Activated CD8-positive, alpha-beta memory T cell treated with anti-CD3 and anti-CD28 coated beads, Interleukin-2, amount 10 ng/mL, durations not matched to agents 7 days and 5 days (primary cell): Measurements from ENCODE around the gene ITPR1. TPM values are rescaled to one million over a fixed set of nuclear protein-coding genes. Genes with fewer than 3 reads are reported as not detected.

Experiments
- ATAC-seq: fragments of 150-1000 bp; cut with Tn5 transposase; one replicate; pipeline ENCODE4 v1.10.0; 2021; ENCODE audit warnings: moderate library complexity
- CTCF ChIA-PET: fragments of 350-600 bp; sonication (Branson Sonifier 250); formaldehyde crosslinking; loops from one replicate; lab custom pipeline; 2021; ENCODE audit warnings: antibody characterized with exemption; lab: Charles Lee
- DNase-seq: peaks from one replicate; pipeline ENCODE4 v3.0.0-alpha.2; 2020
- H3K27ac Mint-ChIP-seq: one replicate; pipeline ENCODE4 v1.8.0; 2021; ENCODE audit warnings: mild to moderate bottlenecking, mixed read lengths
- H3K27me3 Mint-ChIP-seq: one replicate; pipeline ENCODE4 v1.8.0; 2021; ENCODE audit warnings: mixed read lengths
- H3K36me3 Mint-ChIP-seq: one replicate; pipeline ENCODE4 v1.8.0; 2021; ENCODE audit warnings: mild to moderate bottlenecking, mixed read lengths
- H3K4me1 Mint-ChIP-seq: one replicate; pipeline ENCODE4 v1.8.0; 2021; ENCODE audit warnings: mixed read lengths
- H3K4me3 Mint-ChIP-seq: one replicate; pipeline ENCODE4 v1.8.0; 2021; ENCODE audit warnings: mild to moderate bottlenecking, moderate library complexity, mixed read lengths
- H3K9me3 Mint-ChIP-seq: one replicate; pipeline ENCODE4 v1.8.0; 2022; ENCODE audit warnings: low read depth, mixed read lengths
- total RNA-seq, 2 experiments: library from RNA; stranded (reverse); gene quantifications; one replicate each; pipeline ENCODE4 v1.2.3, GENCODE V29; 2021

The ITPR1 gene
- total RNA-seq, 2 experiments from 2014 or later: 109 to 116 TPM

- CTCF ChIA-PET: interaction anchor here (0.8 to 9.0 kb wide), 4 partner anchors 8 to 155 kb away, joined by 3 to 64 read pairs (median 17); partner anchors contain the start of gene ITPR1
- H3K27ac Mint-ChIP-seq: peak overlapping the region; percentile 98
- H3K4me3 Mint-ChIP-seq: no peak overlapping the region
- ATAC-seq (no peak), DNase-seq (no peak)
- peaks cover 55% of the 10 kb centered on the region for H3K4me1 Mint-ChIP-seq
- H3K27me3 Mint-ChIP-seq: no peaks in the 10 kb centered on the region
- H3K9me3 Mint-ChIP-seq: no peaks in the 10 kb centered on the region
- H3K36me3 Mint-ChIP-seq: peaks cover 48% of the 10 kb centered on the region
Measured at GRCh38 chr3:4505688-4506558, 12.8 kb downstream of the ITPR1 start.

GRCh38 chr3:4506559-4507023, 13.4 kb downstream of the ITPR1 start:
- DNase-seq (no peak), ATAC-seq (no peak)
- H3K36me3 Mint-ChIP-seq: peaks cover 43% of the 10 kb centered on the region
- H3K27ac Mint-ChIP-seq: peak overlapping the region; percentile 8
- no peak overlapping the region for H3K4me3 Mint-ChIP-seq
- no peaks in the 10 kb centered on the region for H3K9me3 Mint-ChIP-seq
- CTCF ChIA-PET: interaction anchor here (1.9 to 9.0 kb wide), 2 partner anchors 11 to 12 kb away, joined by 7 to 64 read pairs; no protein-coding TSS in a partner anchor
- H3K4me1 Mint-ChIP-seq: peaks cover 55% of the 10 kb centered on the region
- no peaks in the 10 kb centered on the region for H3K27me3 Mint-ChIP-seq

GRCh38 chr3:4507024-4507596, 14.0 kb downstream of the ITPR1 start:
- peak overlapping the region; percentile 38 for H3K27ac Mint-ChIP-seq
- no peak overlapping the region for H3K4me3 Mint-ChIP-seq
- H3K4me1 Mint-ChIP-seq: peaks cover 53% of the 10 kb centered on the region
- H3K36me3 Mint-ChIP-seq: peaks cover 38% of the 10 kb centered on the region
- no peak for ATAC-seq
- no peaks in the 10 kb centered on the region for H3K27me3 Mint-ChIP-seq
- H3K9me3 Mint-ChIP-seq: no peaks in the 10 kb centered on the region
- no peak for DNase-seq
- CTCF ChIA-PET: interaction anchor here (0.7 to 9.0 kb wide), 4 partner anchors 11 to 506 kb away, joined by 3 to 64 read pairs (median 6); partner anchors contain the start of gene ITPR1

- H3K4me1 Mint-ChIP-seq: peaks cover 48% of the 10 kb centered on the region
- CTCF ChIA-PET: interaction anchor here (0.7 to 9.0 kb wide), 5 partner anchors 9 to 653 kb away, joined by 3 to 64 read pairs (median 6); partner anchors contain the start of gene ITPR1
- DNase-seq (no peak), ATAC-seq (no peak)
- H3K4me3 Mint-ChIP-seq: no peak overlapping the region
- H3K9me3 Mint-ChIP-seq: no peaks in the 10 kb centered on the region
- H3K27ac Mint-ChIP-seq: peak overlapping the region; percentile 34
- H3K27me3 Mint-ChIP-seq: no peaks in the 10 kb centered on the region
- H3K36me3 Mint-ChIP-seq: peaks cover 35% of the 10 kb centered on the region
Measured at GRCh38 chr3:4508048-4508981, 15.2 kb downstream of the ITPR1 start.

- peaks cover 41% of the 10 kb centered on the region for H3K4me1 Mint-ChIP-seq
- CTCF ChIA-PET: interaction anchor here (0.7 to 9.0 kb wide), 3 partner anchors 9 to 653 kb away, joined by 3 to 64 read pairs (median 3); no protein-coding TSS in a partner anchor
- H3K36me3 Mint-ChIP-seq: peaks cover 30% of the 10 kb centered on the region
- no peaks in the 10 kb centered on the region for H3K27me3 Mint-ChIP-seq
- no peak overlapping the region for H3K4me3 Mint-ChIP-seq
- no peaks in the 10 kb centered on the region for H3K9me3 Mint-ChIP-seq
- DNase-seq (no peak), ATAC-seq (no peak)
- no peak overlapping the region for H3K27ac Mint-ChIP-seq
Measured at GRCh38 chr3:4509043-4509442, 15.9 kb downstream of the ITPR1 start.

- Mint-ChIP-seq H3K4me1 (peaks cover 31% of the 10 kb centered on the region), H3K4me3 (no peak overlapping the region), H3K27ac (no peak overlapping the region), H3K27me3 (no peaks in the 10 kb centered on the region), H3K9me3 (no peaks in the 10 kb centered on the region), H3K36me3 (peaks cover 29% of the 10 kb centered on the region)
- CTCF ChIA-PET: interaction anchor here (1.2 to 9.0 kb wide), 2 partner anchors 8 to 159 kb away, joined by 3 to 64 read pairs; no protein-coding TSS in a partner anchor
- no peak for DNase-seq
- ATAC-seq: no peak
Measured at GRCh38 chr3:4509983-4510755, 17.0 kb downstream of the ITPR1 start.

- ATAC-seq (no peak), DNase-seq (no peak)
- no peak overlapping the region for H3K27ac Mint-ChIP-seq
- CTCF ChIA-PET: no interaction called here
- H3K27me3 Mint-ChIP-seq: no peaks in the 10 kb centered on the region
- peaks cover 20% of the 10 kb centered on the region for H3K4me1 Mint-ChIP-seq
- no peak overlapping the region for H3K4me3 Mint-ChIP-seq
- peaks cover 31% of the 10 kb centered on the region for H3K36me3 Mint-ChIP-seq
- no peaks in the 10 kb centered on the region for H3K9me3 Mint-ChIP-seq
Measured at GRCh38 chr3:4511491-4512262, 18.5 kb downstream of the ITPR1 start.

GRCh38 chr3:4512895-4513616, 19.9 kb downstream of the ITPR1 start:
- peaks cover 18% of the 10 kb centered on the region for H3K4me1 Mint-ChIP-seq
- H3K27me3 Mint-ChIP-seq: no peaks in the 10 kb centered on the region
- no peak overlapping the region for H3K4me3 Mint-ChIP-seq
- CTCF ChIA-PET: interaction anchor here (1.2 to 1.6 kb wide), 2 partner anchors 8 to 162 kb away, joined by 3 to 5 read pairs; no protein-coding TSS in a partner anchor
- no peaks in the 10 kb centered on the region for H3K9me3 Mint-ChIP-seq
- peaks cover 32% of the 10 kb centered on the region for H3K36me3 Mint-ChIP-seq
- no peak overlapping the region for H3K27ac Mint-ChIP-seq
- ATAC-seq (no peak), DNase-seq (no peak)

GRCh38 chr3:4514321-4514720, 21.2 kb downstream of the ITPR1 start:
- CTCF ChIA-PET: interaction anchor here (1.5 to 6.5 kb wide), 2 partner anchors 8 to 164 kb away, joined by 4 to 64 read pairs; no protein-coding TSS in a partner anchor
- no peaks in the 10 kb centered on the region for H3K9me3 Mint-ChIP-seq
- H3K36me3 Mint-ChIP-seq: peaks cover 25% of the 10 kb centered on the region
- no peak overlapping the region for H3K27ac Mint-ChIP-seq
- ATAC-seq: no peak
- no peak for DNase-seq
- H3K4me3 Mint-ChIP-seq: no peak overlapping the region
- no peaks in the 10 kb centered on the region for H3K27me3 Mint-ChIP-seq
- peaks cover 27% of the 10 kb centered on the region for H3K4me1 Mint-ChIP-seq

- H3K27me3 Mint-ChIP-seq: no peaks in the 10 kb centered on the region
- no peak overlapping the region for H3K4me3 Mint-ChIP-seq
- no peak for ATAC-seq
- H3K27ac Mint-ChIP-seq: no peak overlapping the region
- H3K9me3 Mint-ChIP-seq: no peaks in the 10 kb centered on the region
- no peak for DNase-seq
- CTCF ChIA-PET: interaction anchor here (1.0 to 6.5 kb wide), 3 partner anchors 8 to 164 kb away, joined by 3 to 64 read pairs (median 4); partner anchors contain the start of gene ITPR1
- peaks cover 21% of the 10 kb centered on the region for H3K36me3 Mint-ChIP-seq
- peaks cover 32% of the 10 kb centered on the region for H3K4me1 Mint-ChIP-seq
Measured at GRCh38 chr3:4514916-4515315, 21.8 kb downstream of the ITPR1 start.
